ENCODE data around the gene ANKMY1. TPM values are rescaled to one million over a fixed set of nuclear protein-coding genes. Genes with fewer than 3 reads are reported as not detected.

The ANKMY1 gene
- total and polyA plus RNA-seq, 2 of the 8 experiments (the other 6 are each of a cell fraction or from before 2014, with no cell fraction given): 4.5 to 4.8 TPM

- no peak overlapping the region; the same call in 1 of the 2 replicates for H4K8ac ChIP-seq (ENCODE audit: extremely low read depth, insufficient read depth, low read length)
- no peak overlapping the region for H3K4me2 ChIP-seq (ENCODE audit: insufficient read depth in 1 of 2, low read depth in 2 of 2, low read length in 2 of 2)
- CTCF ChIA-PET (ENCODE audit: partially characterized antibody): interaction anchor here (0.9 to 2.0 kb wide), 4 partner anchors 10 to 28 kb away, joined by 3 to 8 read pairs (median 3); no protein-coding TSS in a partner anchor
- H3K9ac ChIP-seq (replicated peaks in 1 of 4; ENCODE audit: extremely low read depth in 1 of 4, low read depth in 3 of 4, low read length in 3 of 4): no peak overlapping the region
- DNase-seq (ENCODE audit: low read depth in 1 of 2, low spot score in 2 of 2) (no peak), FAIRE-seq (no peak)
- peaks cover 9 to 21% of the 10 kb centered on the region in 2 experiments for H4K20me1 ChIP-seq (replicated peaks in 1 of 2; ENCODE audit: control insufficient read depth in 1 of 2, insufficient read depth in 2 of 2, low read length in 2 of 2)
- no peaks in the 10 kb centered on the region for H3K36me3 ChIP-seq (ENCODE audit: control insufficient read depth in 2 of 4, insufficient read depth in 4 of 4, low read length in 3 of 4)
- H2BK12ac ChIP-seq (ENCODE audit: low read depth, low read length): no peak overlapping the region
- no peak overlapping the region for H2AK5ac ChIP-seq (ENCODE audit: low read depth, low read length)
- H3K23ac ChIP-seq (ENCODE audit: insufficient read length): no peak overlapping the region
- H3K9me3 ChIP-seq (ENCODE audit: insufficient read depth in 2 of 2, low read depth in 1 of 2, low read length in 1 of 2): no peaks in the 10 kb centered on the region
- no peaks in the 10 kb centered on the region for H3K23me2 ChIP-seq (ENCODE audit: low read depth, low read length)
- H3K4me3 ChIP-seq (ENCODE audit: extremely low read depth in 1 of 4, insufficient read depth in 2 of 4, low read depth in 3 of 4, low read length in 4 of 4): no peak overlapping the region
- H3K4ac ChIP-seq (replicated peaks; ENCODE audit: insufficient read length, low read depth, low read length): no peak overlapping the region
- H3K18ac ChIP-seq (ENCODE audit: extremely low read depth, low read length): no peak overlapping the region
- H3K27ac ChIP-seq (ENCODE audit: low read depth, low read length): no peak overlapping the region
- peaks cover 4% of the 10 kb centered on the region; the same call in 1 of the 2 replicates for H3K79me1 ChIP-seq (ENCODE audit: low read depth, low read length)
- no peak overlapping the region for H2AFZ ChIP-seq (ENCODE audit: low read length)
- no peaks in the 10 kb centered on the region for H3K79me2 ChIP-seq (ENCODE audit: control insufficient read depth in 1 of 2, insufficient read depth in 2 of 2, low read length in 2 of 2)
- peaks cover 0 to 9% (median 0%) of the 10 kb centered on the region in 4 experiments; a peak in 2 of 7 replicates for H3K4me1 ChIP-seq (replicated peaks in 1 of 4; ENCODE audit: control insufficient read depth in 3 of 4, insufficient read depth in 4 of 4, low read length in 3 of 4)
- no peak overlapping the region for H2BK120ac ChIP-seq (replicated peaks; ENCODE audit: low read depth, low read length)
- no peak overlapping the region for H2BK20ac ChIP-seq (ENCODE audit: low read length)
- H3K27me3 ChIP-seq (replicated peaks in 1 of 4; ENCODE audit: control insufficient read depth in 3 of 4, extremely low read depth in 1 of 4, insufficient read depth in 3 of 4, low read length in 3 of 4): no peaks in the 10 kb centered on the region
- no peak overlapping the region for H3K14ac ChIP-seq (ENCODE audit: insufficient read length)
- POLR2A ChIA-PET (ENCODE audit: partially characterized antibody): no interaction called here
- no peak overlapping the region for H2BK5ac ChIP-seq (ENCODE audit: low read depth, low read length)
- no peak overlapping the region for H4K5ac ChIP-seq (ENCODE audit: insufficient read length, low read depth, low read length)
- H2BK15ac ChIP-seq (ENCODE audit: low read length): no peak overlapping the region
- H3K56ac ChIP-seq (replicated peaks; ENCODE audit: insufficient read length, low read depth, low read length): no peak overlapping the region
- 91% methylated on average over 6 of the region's 6 CpGs; no CpG with 5 or more reads in 1 of the 2 experiments for WGBS, 2 experiments (ENCODE audit: extremely low coverage in 1 of 2, insufficient coverage in 1 of 2, insufficient read length in 1 of 2, insufficient replicate concordance in 2 of 2, low coverage in 1 of 2, low lambda C conversion rate in 2 of 2, missing lambda C conversion rate in 1 of 2)
- H4K91ac ChIP-seq (replicated peaks; ENCODE audit: insufficient read length, low read length): no peak overlapping the region
- TF ChIP-seq SP1 (IDR thresholded peaks at IDR 0.05; ENCODE audit: low read depth, low read length) (no peak), CBX8 (IDR thresholded peaks at IDR 0.05; ENCODE audit: borderline replicate concordance, low read depth, low read length) (no peak), BRCA1 (IDR thresholded peaks at IDR 0.05; ENCODE audit: low read depth, low read length) (no peak), BACH1 (IDR thresholded peaks at IDR 0.05; ENCODE audit: low read length) (no peak), HDAC2 (IDR thresholded peaks at IDR 0.05; ENCODE audit: borderline replicate concordance in 1 of 2, low read depth in 2 of 2, low read length in 2 of 2) (no peak), FOSL1 (IDR thresholded peaks at IDR 0.05; ENCODE audit: insufficient read depth, low read depth, low read length) (no peak), SRF (IDR thresholded peaks at IDR 0.05; ENCODE audit: low read depth, low read length) (no peak), KDM5A (IDR thresholded peaks at IDR 0.05; ENCODE audit: low read length) (no peak), BCL11A (IDR thresholded peaks at IDR 0.05; ENCODE audit: low read depth in 2 of 2, low read length in 2 of 2) (no peak), EGR1 (IDR thresholded peaks at IDR 0.05; ENCODE audit: borderline replicate concordance, low read depth, low read length) (no peak), SP2 (IDR thresholded peaks at IDR 0.05; ENCODE audit: low read length) (no peak), MAX (IDR thresholded peaks at IDR 0.05) (no peak), EP300 (IDR thresholded peaks at IDR 0.05; ENCODE audit: borderline replicate concordance in 1 of 2, low read depth in 2 of 2, low read length in 2 of 2) (no peak), POU5F1 (IDR thresholded peaks at IDR 0.05; ENCODE audit: low read depth, low read length) (no peak)
These were observed 18.2 kb upstream of the ANKMY1 start for GRCh38 chr2:240576036-240576435.
